HEK293T (cell line): ENCODE results near the gene ABHD17C.

Experiments
- CTCF ChIA-PET: fragments of 350-600 bp; formaldehyde crosslinking; extraction: SDS; loops from one replicate; lab custom pipeline; 2021; ENCODE audit warnings: antibody characterized with exemption, inconsistent platforms; lab: Yijun Ruan, JAX
- POLR2A ChIA-PET: fragments of 350-600 bp; formaldehyde crosslinking; extraction: SDS; loops from one replicate; lab custom pipeline; 2020; ENCODE audit warnings: antibody characterized with exemption, inconsistent platforms; lab: Yijun Ruan, JAX
- DNase-seq: peaks from one replicate; pipeline ENCODE4 v3.0.0; 2012; ENCODE audit warnings: mixed read lengths; ENCODE audit errors: extremely low spot score
- ARNT ChIP-seq: fragments of 450-650 bp; IDR thresholded peaks from 2 replicates; pipeline ENCODE4 v1.6.1; 2017; ENCODE audit warnings: mild to moderate bottlenecking
- BHLHE40 ChIP-seq: fragments of 450-650 bp; IDR thresholded peaks from 2 replicates; pipeline ENCODE4 v1.6.1; 2016; ENCODE audit warnings: mild to moderate bottlenecking, moderate library complexity, borderline replicate concordance
- CTBP1 ChIP-seq: fragments of 450-650 bp; IDR thresholded peaks from 2 replicates; pipeline ENCODE4 v1.6.1; 2016; ENCODE audit warnings: borderline replicate concordance
- ELF4 ChIP-seq: fragments of 450-650 bp; IDR thresholded peaks from 2 replicates; pipeline ENCODE4 v1.6.1; 2017; ENCODE audit warnings: antibody characterized with exemption
- FOXA1 ChIP-seq: fragments of 450-650 bp; IDR thresholded peaks from 2 replicates; pipeline ENCODE4 v1.6.1; 2016; ENCODE audit warnings: mild to moderate bottlenecking
- FOXK2 ChIP-seq: fragments of 450-650 bp; IDR thresholded peaks from 2 replicates; pipeline ENCODE4 v1.6.1; 2016; ENCODE audit warnings: mild to moderate bottlenecking
- FOXM1 ChIP-seq: fragments of 450-650 bp; IDR thresholded peaks from 2 replicates; pipeline ENCODE4 v1.6.1; 2017; ENCODE audit warnings: mild to moderate bottlenecking, borderline replicate concordance
- HDGF ChIP-seq: fragments of 450-650 bp; IDR thresholded peaks from 2 replicates; pipeline ENCODE4 v1.6.1; 2017; ENCODE audit warnings: antibody characterized with exemption, borderline replicate concordance
- L3MBTL2 ChIP-seq: fragments of 450-650 bp; conservative IDR thresholded peaks from 2 replicates; pipeline ENCODE4 v1.6.1; 2016; ENCODE audit warnings: mild to moderate bottlenecking
- LEF1 ChIP-seq: fragments of 450-650 bp; IDR thresholded peaks from 2 replicates; pipeline ENCODE4 v1.6.1; 2017; ENCODE audit warnings: mild to moderate bottlenecking, borderline replicate concordance
- NFRKB ChIP-seq: fragments of 450-650 bp; IDR thresholded peaks from 2 replicates; pipeline ENCODE4 v1.6.1; 2016; ENCODE audit warnings: mild to moderate bottlenecking, moderate library complexity
- SP1 ChIP-seq: fragments of 450-650 bp; IDR thresholded peaks from 2 replicates; pipeline ENCODE4 v1.6.1; 2017
- SUZ12 ChIP-seq: fragments of 450-650 bp; IDR thresholded peaks from 2 replicates; pipeline ENCODE4 v1.6.1; 2016; ENCODE audit warnings: mild to moderate bottlenecking
- TARDBP ChIP-seq: fragments of 450-650 bp; IDR thresholded peaks from 2 replicates; pipeline ENCODE4 v1.6.1; 2016
- ZNF384 ChIP-seq: fragments of 450-650 bp; IDR thresholded peaks from 2 replicates; pipeline ENCODE4 v1.6.1; 2016
- TF ChIP-seq, protein P1 (sequence below): fragments of 450-650 bp; IDR thresholded peaks from 2 replicates; pipeline ENCODE4 v1.6.1; 2016

ABHD17C gene

DNA sequence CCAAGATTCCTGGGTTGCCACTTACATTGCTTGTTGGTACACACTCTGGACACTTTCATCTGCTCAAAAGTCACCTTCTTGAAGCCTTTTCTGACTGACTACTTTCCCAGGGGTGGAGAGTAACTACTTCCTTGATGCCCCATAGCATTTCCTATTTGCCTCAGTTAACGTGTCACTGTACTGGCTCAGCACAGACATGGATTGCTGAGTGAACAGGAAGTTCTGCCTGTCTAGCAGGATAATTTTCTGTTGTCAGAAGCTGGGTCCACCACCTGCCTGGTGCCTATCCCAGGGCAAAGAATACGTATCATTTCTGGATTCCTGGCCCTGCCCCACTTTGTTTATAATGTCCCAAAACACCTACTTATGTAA, 15.3 kb upstream of the ABHD17C start:
- ChIA-PET CTCF (no interaction called here), POLR2A (no interaction called here)
- TF ChIP-seq TARDBP (no peak), FOXM1 (no peak), HDGF (no peak), SP1 (no peak), CTBP1 (no peak), ELF4 (no peak), BHLHE40 (no peak), NFRKB (no peak), L3MBTL2 (no peak), FOXA1 (no peak)
- no peak for DNase-seq

DNA sequence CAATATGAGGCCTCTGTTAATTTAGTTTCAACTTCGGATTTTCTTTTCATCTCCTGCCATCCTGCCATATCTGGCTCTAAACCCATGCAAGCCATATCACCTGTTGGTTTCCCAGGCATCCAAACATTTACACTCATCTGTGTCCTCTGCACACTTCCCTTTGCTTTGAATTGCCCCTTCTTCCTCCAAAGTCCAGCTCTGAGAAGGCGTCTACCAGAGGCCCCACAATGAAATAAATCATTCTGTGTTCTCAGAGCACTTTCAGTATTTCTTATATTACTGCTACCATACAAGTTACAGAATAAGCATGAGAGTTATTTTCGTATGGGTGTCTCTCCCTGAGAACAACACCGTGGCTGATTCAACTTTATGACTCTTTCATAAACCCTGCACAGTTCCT, 12.9 kb upstream of the ABHD17C start:
- POLR2A ChIA-PET, result no interaction called here
- CTCF ChIA-PET, result no interaction called here
- TF ChIP-seq L3MBTL2, result no peak
- no peak for TF ChIP-seq HDGF
- TF ChIP-seq FOXA1, result no peak
- no peak for TF ChIP-seq LEF1
- TF ChIP-seq ELF4, result no peak
- no peak for TF ChIP-seq SUZ12
- TF ChIP-seq FOXK2, result no peak
- no peak for TF ChIP-seq SP1
- TF ChIP-seq FOXM1, result no peak
- no peak for TF ChIP-seq ZNF384
- TF ChIP-seq NFRKB, result no peak
- DNase-seq, result no peak

DNA sequence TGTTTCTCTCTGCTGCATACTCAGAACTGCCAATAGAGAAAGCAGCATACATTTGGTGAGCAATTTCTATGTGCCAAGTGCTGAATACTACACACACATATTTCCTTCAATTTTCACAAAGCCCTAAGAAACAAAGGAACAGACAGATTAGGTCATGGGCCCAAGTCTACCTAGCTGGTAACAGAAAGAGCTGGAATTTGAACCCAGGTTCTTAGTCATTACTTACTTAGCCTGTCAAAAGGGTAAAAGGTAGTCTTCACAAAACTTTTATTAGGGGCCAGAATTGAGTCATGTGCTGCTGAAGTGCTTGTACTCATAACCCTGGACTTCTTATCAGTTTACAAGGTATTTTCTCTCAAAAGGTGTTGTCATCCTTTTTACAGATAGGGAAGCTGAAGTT, 10.4 kb upstream of the ABHD17C start:
- ChIA-PET POLR2A (no interaction called here), CTCF (interaction anchor here (0.6 to 1.1 kb wide), 2 partner anchors 94 to 443 kb away, joined by 3 to 4 read pairs; partner anchors contain the start of gene CEMIP)
- TF ChIP-seq BHLHE40 (no peak), HDGF (no peak), FOXK2 (no peak), SP1 (no peak), FOXA1 (no peak), TARDBP (no peak), NFRKB (no peak), L3MBTL2 (no peak), ELF4 (no peak), CTBP1 (no peak), LEF1 (no peak), ARNT (no peak), SUZ12 (no peak), ZNF384 (no peak), FOXM1 (no peak)
- TF ChIP-seq, protein P1, sequence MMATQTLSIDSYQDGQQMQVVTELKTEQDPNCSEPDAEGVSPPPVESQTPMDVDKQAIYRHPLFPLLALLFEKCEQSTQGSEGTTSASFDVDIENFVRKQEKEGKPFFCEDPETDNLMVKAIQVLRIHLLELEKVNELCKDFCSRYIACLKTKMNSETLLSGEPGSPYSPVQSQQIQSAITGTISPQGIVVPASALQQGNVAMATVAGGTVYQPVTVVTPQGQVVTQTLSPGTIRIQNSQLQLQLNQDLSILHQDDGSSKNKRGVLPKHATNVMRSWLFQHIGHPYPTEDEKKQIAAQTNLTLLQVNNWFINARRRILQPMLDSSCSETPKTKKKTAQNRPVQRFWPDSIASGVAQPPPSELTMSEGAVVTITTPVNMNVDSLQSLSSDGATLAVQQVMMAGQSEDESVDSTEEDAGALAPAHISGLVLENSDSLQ, result no peak
- DNase-seq, result no peak

DNA sequence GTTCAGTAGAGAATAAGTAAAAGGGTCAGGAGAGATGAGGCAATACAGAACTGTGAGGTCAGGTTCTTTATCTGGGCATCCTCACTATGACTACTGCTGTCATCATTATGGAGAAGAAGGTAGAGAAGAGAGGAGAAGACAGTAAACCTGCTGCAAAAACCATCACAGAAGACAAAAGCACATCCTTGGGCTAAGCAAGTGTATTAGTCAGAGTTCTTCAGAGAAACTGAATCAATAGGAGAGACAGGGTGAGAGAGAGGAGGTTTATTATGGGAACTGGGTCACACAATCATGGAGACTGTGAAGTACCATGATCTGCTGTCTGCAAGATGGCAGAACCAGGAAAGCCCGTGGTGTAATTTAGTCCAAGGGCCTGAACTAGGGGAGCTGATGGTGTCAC, 9.5 kb upstream of the ABHD17C start:
- ChIA-PET POLR2A (no interaction called here), CTCF (no interaction called here)
- no peak for DNase-seq
- no peak for TF ChIP-seq SP1
- no peak for TF ChIP-seq ZNF384
- TF ChIP-seq, protein P1, result no peak
- TF ChIP-seq ARNT, result no peak
- TF ChIP-seq CTBP1, result no peak
- TF ChIP-seq FOXA1, result no peak
- no peak for TF ChIP-seq HDGF
- TF ChIP-seq BHLHE40, result no peak
- no peak for TF ChIP-seq L3MBTL2
- TF ChIP-seq ELF4, result no peak
- TF ChIP-seq SUZ12, result no peak
- TF ChIP-seq FOXM1, result no peak
- TF ChIP-seq FOXK2, result no peak
- TF ChIP-seq NFRKB, result no peak
- no peak for TF ChIP-seq LEF1
- no peak for TF ChIP-seq TARDBP

DNA sequence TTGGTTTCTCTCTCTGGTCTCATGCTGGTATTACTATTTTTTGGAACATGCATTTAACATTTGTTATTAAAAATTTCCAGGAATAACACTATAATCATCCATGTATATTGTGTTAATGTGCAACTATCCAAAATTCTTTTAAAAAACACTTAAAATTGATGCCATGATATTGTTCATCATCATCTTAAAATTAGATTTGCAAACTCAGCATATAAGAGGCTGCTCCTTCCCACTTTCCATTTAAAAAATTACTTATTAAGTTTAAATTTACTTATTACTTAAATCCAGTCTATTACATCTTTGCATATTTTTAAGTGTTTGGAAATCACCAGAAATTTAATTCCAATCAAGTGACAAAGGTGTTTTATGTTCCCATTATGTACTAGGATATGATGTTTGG, 5.8 kb upstream of the ABHD17C start:
- TF ChIP-seq SP1, result no peak
- TF ChIP-seq TARDBP, result no peak
- no peak for TF ChIP-seq CTBP1
- TF ChIP-seq L3MBTL2, result no peak
- no peak for TF ChIP-seq ZNF384
- no peak for TF ChIP-seq NFRKB
- no peak for TF ChIP-seq BHLHE40
- TF ChIP-seq FOXA1, result no peak
- no peak for TF ChIP-seq LEF1
- no peak for TF ChIP-seq FOXM1
- no peak for TF ChIP-seq FOXK2
- no peak for TF ChIP-seq ELF4
- POLR2A ChIA-PET, result no interaction called here
- CTCF ChIA-PET, result no interaction called here
- DNase-seq, result no peak

DNA sequence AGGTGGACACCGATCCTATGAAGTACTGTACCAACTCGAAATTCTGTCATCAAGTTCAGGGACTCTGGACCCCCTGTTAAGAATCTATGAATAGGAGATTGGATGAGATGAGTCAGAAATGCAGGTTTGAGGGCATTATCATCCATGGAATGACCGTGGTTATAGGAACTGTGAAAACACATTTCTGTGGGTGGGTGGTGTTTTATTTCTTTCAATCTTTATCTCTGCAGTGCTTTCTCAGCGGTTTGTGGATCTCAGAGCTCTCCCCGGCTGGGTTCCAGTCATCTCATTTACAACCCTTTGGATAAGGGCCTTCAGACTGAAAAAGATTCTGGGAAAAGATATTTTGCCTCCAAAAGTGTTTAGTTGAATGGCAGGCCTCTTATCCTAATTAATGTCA, 5.4 kb upstream of the ABHD17C start:
- ChIA-PET CTCF (no interaction called here), POLR2A (no interaction called here)
- no peak for TF ChIP-seq TARDBP
- no peak for TF ChIP-seq LEF1
- TF ChIP-seq SUZ12, result no peak
- TF ChIP-seq HDGF, result no peak
- TF ChIP-seq FOXK2, result no peak
- TF ChIP-seq FOXM1, result no peak
- no peak for TF ChIP-seq ARNT
- no peak for TF ChIP-seq L3MBTL2
- TF ChIP-seq ZNF384, result no peak
- no peak for TF ChIP-seq FOXA1
- TF ChIP-seq ELF4, result no peak
- no peak for TF ChIP-seq CTBP1
- no peak for TF ChIP-seq BHLHE40
- TF ChIP-seq, protein P1, result no peak
- no peak for TF ChIP-seq SP1
- TF ChIP-seq NFRKB, result no peak
- DNase-seq, result no peak

DNA sequence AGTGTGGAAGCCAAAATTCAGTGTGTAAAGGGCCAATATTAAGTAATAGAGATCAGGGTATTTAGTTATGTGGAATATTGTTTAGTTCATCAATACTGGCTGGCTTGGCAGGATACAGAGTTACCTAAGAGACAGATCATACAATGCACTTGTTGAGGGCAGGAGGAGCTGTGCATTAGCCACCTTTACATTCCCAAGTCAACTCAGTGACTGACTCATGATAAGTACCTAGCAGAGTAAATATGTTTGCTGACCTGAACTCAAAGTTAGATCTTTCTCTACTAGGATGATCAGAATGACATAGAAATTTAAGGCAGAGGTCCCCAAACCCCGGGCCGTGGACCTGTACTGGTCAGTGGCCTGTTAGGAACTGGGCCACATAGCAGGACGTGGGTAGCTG, 3.5 kb upstream of the ABHD17C start:
- CTCF ChIA-PET, result interaction anchor here (1.0 kb wide), 1 partner anchor 85 kb away, joined by 5 read pairs; no protein-coding TSS in a partner anchor
- no peak for DNase-seq
- POLR2A ChIA-PET, result no interaction called here
- TF ChIP-seq LEF1 (no peak), TARDBP (no peak), FOXA1 (no peak), SP1 (no peak), HDGF (no peak), FOXM1 (no peak), FOXK2 (no peak), ARNT (no peak)
- TF ChIP-seq, protein P1, result no peak
